ENCODE results near the gene LRRC23. TPM values are rescaled to one million over a fixed set of nuclear protein-coding genes. Genes with fewer than 3 reads are reported as not detected.

LRRC23 gene, protein sequence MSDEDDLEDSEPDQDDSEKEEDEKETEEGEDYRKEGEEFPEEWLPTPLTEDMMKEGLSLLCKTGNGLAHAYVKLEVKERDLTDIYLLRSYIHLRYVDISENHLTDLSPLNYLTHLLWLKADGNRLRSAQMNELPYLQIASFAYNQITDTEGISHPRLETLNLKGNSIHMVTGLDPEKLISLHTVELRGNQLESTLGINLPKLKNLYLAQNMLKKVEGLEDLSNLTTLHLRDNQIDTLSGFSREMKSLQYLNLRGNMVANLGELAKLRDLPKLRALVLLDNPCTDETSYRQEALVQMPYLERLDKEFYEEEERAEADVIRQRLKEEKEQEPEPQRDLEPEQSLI
- 10 to 100 TPM in 1 of 4 donors, 1 to 10 TPM in 3; 6.2 to 12.1 (median 7.4) TPM for total RNA-seq

DNA sequence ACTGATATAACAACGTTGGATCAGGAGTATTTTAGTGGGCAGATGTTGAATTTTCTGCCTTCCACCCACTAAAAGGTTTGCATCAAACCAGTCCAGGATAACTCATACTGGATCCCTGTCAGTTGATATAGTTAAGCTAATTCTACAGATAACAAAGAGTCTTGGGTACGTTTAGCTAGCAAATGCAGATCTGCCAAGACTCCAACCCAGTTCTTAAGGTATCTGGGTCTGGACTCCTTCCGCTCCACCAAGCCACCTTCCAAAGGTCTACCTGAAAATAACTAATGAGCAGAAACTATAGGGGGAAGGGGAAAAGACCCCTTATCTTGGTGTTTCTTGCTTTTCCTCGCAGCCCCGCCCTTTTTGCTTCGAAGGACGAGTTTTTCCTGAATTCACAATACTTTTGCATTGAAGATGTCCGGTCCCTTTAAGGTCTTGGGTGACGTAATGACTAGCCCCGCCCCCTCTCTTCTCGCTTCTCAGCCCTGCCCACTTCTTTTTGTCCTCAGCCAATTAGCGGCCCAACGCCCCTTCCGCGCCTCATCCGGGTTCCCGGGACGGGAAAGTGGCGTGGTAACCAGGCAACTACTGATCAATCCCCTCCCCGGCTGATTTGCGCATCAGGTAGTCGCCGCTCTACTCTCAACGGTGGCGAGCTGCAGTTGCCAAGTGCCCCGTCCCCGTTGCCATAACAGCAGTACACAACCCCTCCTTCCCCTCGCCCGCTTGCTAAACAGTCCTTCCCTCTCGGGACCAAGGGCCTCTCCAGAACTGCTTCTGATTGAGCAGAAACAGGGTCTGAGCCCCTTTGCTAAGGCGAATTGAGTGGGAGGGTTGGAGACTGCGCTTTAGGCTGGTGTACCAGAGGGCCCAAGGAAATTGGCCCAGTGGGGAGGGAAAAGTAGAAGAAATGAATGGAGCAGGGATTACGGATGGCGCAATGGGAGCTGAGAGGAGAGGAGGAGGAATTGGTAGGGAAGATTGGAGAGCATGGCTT, at the start of gene LRRC23:
LRRC23 (plus strand) TSS at position 543 of the 997 bp plus-strand sequence. CDS start 812 bp downstream, outside the sequence.
- DNase-seq (ENCODE audit: low spot score), result peak; percentile 98

DNA sequence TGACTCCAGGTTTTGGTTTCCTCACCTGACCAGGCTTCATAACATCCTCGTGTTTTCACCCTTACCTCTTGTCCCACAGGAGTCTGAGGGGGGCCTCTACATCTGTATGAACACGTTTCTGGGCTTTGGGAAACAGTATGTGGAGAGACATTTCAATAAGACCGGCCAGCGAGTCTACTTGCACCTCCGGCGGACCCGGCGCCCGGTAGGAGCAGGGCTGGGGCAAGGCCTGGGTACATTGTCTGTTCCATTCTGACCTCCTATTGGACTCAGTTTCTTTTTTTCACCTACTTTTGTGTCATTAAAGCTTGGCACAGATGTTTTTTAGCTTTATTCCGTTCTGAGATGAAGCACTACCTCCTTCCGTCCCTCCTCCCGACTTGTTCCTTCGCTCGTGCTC, 49.3 kb upstream of the LRRC23 start:
- no peak for TF ChIP-seq CTCF (IDR thresholded peaks at IDR 0.05)
- ATAC-seq (ENCODE audit: low FRiP score) (no peak), DNase-seq (ENCODE audit: low spot score) (no peak)

More for the DNA sequence above, at the start of gene LRRC23:
- TF ChIP-seq CTCF (IDR thresholded peaks at IDR 0.05), result no peak
- ATAC-seq (ENCODE audit: low FRiP score), result peak; percentile 93

GRCh38 chr12:6858799-6859198, 45.8 kb upstream of the LRRC23 start:
- no peak for DNase-seq (ENCODE audit: low spot score)
- no peak for ATAC-seq (ENCODE audit: low FRiP score)
- no peak for TF ChIP-seq CTCF (IDR thresholded peaks at IDR 0.05)

- no peak for DNase-seq (ENCODE audit: low spot score)
- no peak for ATAC-seq (ENCODE audit: low FRiP score)
- TF ChIP-seq CTCF (IDR thresholded peaks at IDR 0.05), result no peak
Observed at GRCh38 chr12:6860116-6860515, 44.5 kb upstream of the LRRC23 start.

GRCh38 chr12:6860942-6861341, 43.7 kb upstream of the LRRC23 start:
- ATAC-seq (ENCODE audit: low FRiP score) (no peak), DNase-seq (ENCODE audit: low spot score) (no peak)
- no peak for TF ChIP-seq CTCF (IDR thresholded peaks at IDR 0.05)

GRCh38 chr12:6861391-6861790, 43.2 kb upstream of the LRRC23 start:
- DNase-seq (ENCODE audit: low spot score) (no peak), ATAC-seq (ENCODE audit: low FRiP score) (no peak)
- no peak for TF ChIP-seq CTCF (IDR thresholded peaks at IDR 0.05)

Measured in omental fat pad (tissue), 4 donors.